CD4-positive, alpha-beta T cell treated with Interleukin-17A for 4 hours (primary cell): ENCODE measurements around the gene ATP4B.
"Not testable (repeated sequence)": the region's sequence is repeated elsewhere in the genome, so short reads cannot be mapped to it uniquely, and the experiment has no call there.

Source experiments
- DNase-seq: peaks from one replicate; pipeline ENCODE4 v3.0.0-alpha.2; 2020; ENCODE audit warnings: mixed read lengths

The ATP4B gene

DNA sequence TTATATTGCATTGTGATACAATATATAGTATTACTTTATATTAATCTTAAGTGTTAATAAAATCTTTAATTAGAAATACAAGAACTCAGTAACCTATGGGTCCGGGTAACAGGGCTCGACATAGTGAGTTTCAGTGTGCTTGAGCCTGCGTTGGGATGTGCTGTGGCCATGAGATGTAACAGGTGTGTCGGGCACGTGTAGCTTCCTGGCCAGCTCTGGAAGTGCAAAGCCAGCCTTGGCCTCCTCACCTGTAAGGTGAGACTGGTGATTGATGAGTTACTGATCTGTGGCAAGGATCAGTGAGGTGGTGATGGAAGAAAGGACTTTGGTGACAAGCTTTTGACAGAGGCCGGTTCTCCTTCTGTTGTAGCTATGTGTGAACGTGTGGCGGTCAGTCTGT lies 19.2 kb downstream of the ATP4B start:
- no peak for DNase-seq

DNA sequence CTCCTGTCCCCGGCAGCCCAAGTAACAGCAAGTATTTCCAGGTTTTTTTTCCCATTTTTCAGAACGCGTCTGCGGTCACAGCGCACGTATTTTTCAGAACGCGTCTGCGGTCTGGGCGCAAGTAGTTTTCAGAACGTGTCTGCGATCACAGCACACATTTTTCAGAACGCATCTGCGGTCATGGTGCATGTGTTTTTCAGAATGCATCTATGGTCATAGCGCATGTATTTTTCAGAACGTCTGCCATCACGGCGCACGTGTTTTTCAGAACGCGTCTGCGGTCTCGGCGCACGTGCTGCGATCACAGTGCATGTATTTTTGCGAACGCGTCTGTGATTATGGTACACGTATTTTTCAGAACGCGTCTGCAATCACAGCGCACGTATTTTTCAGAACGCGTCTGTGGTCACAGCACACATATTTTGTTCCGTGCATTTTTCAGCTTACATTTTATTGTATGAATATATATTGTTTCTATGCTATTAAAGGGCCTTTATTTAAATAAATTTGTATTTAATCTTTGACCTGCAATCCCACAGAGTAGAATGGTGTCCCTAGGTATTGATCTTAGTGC lies 19.7 kb downstream of the ATP4B start:
- no peak for DNase-seq

- DNase-seq, result no peak
These were observed 20.5 kb downstream of the ATP4B start for GRCh38 chr13:113637262-113638160.

DNA sequence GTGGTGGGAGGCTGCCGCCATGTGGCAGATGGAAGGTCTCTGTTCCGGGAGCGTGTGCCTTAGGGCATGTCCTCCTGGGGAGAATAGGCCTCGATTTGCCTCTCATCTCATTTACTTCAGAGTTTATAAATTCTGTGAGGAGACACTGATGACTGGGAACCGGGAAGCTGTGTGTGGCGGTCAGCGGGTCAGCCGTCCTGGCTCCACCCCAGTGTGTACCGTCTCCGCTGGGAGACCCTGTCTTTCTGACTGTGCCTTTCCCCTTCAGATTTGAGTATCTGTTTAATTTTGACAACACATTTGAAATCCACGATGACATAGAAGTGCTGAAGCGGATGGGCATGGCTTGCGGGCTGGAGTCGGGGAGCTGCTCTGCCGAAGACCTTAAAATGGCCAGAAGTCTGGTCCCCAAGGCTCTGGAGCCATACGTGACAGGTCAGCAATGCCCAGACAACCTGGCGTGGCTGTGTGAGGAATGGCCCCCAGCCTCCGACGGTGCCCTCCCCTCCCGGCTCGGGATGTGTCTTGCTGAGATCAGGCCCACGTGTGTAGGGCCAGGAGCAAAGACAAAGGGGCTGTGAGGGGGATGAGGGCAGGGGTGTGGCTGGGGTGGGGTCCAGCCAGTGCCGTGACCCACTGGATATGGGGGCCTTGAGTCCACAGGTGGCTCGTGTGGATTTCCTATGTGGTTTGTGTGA lies 21.6 kb downstream of the ATP4B start:
- DNase-seq, result no peak

GRCh38 chr13:113635709-113636108 lies 22.3 kb downstream of the ATP4B start:
- no peak for DNase-seq

DNA sequence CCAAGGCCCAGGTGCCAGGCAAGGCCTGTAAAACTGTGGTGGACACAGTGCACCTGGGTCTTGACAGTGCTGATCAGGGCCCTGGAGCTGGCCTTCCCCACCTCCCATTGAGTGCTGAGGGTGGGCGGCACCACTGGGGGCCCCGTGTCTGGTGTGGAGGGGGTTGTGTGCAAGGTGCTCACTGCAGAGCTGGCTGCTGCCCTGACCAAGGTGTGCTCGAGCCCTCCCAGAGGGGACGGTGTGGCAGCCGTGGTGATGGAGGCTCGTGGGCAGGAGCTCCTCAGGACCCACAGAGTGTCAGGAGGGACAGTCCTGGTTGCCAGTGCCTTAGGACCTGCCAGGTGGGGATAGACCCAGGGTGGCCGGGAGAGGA lies 23.0 kb downstream of the ATP4B start:
- no peak for DNase-seq

DNA sequence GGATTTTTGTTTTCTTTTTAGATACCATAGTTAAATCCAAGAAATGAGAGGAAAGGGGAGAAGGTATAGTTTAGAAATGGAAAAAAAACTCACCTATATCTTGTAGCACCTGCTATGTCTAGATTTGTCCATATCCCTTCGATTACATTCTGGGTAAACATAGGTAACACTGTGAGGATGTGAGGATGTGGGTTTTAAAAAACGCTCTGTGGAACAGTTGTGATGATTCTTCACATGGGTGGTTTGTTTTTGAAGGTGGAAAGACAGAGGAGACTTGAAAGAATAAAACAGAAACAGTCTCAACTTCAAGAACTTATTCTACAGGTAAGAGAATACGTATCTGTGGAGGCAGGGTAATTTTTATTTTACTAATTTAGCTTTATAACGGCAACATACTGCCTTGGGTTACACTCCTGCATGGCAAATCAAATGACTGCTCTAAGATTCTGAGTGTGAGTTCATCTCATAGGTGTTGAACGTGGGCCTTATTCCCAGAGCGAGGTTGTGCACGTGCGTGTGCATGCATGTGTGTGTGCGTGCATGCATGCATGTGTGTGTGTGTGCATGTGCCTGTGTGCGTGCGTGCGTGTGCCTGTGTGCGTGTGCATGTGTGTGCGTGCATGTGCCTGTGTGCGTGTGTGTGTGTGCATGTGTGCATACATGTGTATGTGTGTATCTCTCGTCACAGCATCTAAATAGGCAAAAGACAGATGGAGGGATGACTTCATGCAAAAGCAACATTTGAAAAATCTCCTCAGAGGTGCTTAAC lies 23.5 kb downstream of the ATP4B start:
- no peak for DNase-seq

DNA sequence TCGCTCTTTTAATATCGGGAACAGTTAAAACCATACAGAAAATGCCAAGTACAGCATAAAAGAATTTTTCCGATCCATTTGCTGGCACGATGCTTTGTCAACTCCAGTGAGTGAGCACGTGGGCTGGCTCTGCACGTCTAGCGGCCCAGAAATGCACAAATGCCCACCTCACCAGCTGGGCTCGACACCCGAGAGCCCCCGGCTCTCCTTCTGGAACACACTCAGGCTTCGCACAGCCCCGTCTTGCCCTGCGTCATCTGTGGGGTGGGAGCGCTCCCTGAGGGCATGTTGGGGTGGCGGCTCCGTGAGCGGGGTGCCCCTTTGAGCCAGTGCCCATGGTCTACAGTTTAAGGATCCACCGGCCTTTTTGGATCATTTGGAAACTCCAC lies 24.5 kb downstream of the ATP4B start:
- no peak for DNase-seq

DNA sequence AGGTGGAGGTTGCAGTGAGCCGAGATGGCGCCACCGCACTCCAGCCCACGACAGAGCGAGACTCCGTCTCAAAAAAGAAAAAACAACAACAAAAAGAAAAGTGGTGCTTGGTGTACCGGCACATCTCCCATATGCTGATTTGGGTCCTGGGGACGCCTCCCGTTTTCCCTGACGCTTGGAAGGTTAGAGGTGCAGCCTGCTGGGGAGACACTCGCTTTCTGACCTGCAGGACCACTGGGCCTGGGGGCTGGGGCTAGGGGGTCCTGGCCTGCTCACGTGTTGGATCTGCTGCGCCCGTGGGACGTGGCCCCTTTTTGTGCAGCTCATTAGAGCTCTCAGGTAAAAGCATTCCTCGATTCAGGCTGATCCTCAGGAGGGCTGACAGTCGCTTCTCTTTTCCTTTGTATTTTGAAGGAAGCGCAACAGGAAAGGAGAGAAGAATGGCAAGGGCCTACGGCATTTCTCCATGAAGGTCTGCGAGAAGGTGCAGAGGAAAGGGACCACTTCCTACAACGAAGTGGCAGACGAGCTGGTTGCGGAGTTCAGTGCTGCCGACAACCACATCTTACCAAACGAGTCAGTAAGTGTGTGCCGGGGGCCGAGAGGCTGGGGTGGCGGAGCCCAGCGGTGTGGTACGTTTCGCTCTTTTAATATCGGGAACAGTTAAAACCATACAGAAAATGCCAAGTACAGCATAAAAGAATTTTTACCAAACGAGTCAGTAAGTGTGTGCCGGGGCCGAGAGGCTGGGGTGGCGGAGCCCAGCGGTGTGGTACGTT lies 25.1 kb downstream of the ATP4B start:
- DNase-seq, result no peak

GRCh38 chr13:113631341-113632095 lies 26.5 kb downstream of the ATP4B start:
- no peak for DNase-seq

GRCh38 chr13:113630804-113631203 lies 27.2 kb downstream of the ATP4B start:
- DNase-seq, result no peak

- no peak for DNase-seq
These were observed 27.7 kb downstream of the ATP4B start for GRCh38 chr13:113630296-113630695.

GRCh38 chr13:113629866-113630265 lies 28.1 kb downstream of the ATP4B start:
- no peak for DNase-seq

DNA sequence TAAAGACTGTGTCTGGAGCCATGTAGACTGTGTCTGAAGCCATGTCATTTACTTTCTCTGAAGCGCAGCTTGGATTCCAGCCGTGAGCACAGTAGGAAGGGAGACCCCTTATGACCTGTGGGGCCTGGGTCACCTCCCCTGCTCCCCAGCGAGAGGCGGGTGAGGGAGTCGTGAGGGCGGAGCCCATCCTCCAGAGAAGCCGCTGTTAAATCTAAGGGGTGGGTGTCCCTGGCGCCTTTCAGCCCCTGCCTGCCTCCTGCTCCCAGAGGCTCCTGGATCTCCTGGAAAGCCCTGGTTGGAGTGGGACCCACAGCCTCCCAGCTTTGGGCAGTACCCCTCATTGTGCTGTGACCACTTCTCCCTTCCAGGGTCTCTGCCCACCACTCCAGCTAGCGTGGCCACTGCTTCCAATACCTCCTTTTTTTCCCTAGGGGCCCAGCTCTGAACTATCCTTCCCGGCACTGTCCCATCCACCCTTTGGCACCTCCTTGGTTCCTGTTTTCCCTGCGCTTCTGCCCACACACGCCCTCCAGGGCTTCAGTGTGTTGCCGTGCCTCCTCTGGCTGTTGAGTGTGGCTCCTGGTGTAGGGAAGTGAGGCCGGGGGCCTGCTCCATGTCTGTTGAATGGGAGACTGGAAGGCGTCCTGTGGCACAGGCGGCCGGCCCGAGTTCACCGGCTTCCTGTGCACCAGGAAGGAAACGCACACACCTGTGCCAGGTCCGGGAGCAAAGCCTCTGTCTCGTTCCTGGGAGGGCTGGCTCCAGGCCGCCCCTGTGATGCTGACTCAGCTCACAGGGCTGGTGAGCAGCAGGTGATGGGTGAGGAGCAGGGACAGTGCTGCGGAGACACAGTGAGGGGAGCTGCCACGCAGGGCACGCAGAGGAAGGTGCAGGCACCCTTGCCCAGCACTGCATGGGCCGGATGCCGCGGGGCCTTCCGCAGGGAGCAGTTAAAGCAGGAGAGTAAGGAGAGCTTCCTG lies 29.4 kb downstream of the ATP4B start:
- DNase-seq, result no peak

DNA sequence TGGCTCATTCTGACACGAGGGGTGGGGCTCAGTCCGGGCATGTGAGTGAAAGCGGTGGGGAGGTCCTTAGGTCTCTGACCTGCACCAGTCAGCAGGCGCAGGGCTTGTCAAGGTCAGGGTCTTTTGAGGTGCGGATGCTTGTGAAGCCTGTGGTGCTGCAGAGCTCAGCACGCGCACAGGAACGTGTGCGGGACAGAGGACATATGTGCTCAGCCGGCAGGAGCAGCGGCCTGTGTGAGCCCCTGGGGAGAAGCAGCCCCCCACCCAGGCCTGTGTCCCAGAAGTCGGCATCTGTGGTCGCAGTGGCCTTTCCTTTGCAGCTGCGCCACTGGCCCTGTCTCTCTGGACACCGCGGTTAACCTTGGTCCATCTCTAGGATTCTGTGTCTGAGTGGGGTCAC lies 30.9 kb downstream of the ATP4B start:
- DNase-seq, result no peak

DNA sequence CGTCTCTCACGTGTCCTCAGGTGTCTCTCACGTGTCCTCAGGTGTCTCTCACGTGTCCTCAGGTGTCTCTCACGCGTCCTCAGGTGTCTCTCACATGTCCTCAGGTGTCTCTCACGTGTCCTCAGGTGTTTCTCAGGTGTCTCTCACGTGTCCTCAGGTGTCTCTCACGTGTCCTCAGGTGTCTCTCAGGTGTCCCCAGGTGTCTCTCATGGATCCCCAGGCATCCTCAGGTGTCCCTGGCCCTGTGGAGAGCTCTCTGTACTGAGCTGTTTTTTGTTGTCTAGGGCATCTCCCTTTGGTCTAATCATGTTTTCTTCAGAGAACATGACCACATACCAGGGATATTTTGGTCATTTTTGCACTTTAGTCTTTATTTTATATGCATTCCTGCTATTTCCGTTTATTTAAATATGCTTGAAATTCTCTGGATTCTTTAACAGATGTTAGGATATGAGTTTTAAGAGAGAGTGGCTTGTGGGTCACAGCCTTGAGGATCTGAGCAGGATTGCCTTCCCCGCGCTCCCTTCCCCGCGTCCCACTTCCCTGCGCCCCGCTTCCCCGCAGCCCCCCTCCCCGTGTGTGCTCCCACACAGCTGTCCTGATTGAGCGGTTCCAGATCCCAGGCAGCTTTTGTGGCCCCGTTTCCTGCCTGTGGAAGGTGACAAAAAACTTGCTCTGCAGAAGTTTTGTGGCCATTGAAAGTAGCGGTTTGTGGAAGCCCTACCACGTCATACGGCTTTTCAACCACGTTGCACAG lies 31.9 kb downstream of the ATP4B start:
- no peak for DNase-seq

DNA sequence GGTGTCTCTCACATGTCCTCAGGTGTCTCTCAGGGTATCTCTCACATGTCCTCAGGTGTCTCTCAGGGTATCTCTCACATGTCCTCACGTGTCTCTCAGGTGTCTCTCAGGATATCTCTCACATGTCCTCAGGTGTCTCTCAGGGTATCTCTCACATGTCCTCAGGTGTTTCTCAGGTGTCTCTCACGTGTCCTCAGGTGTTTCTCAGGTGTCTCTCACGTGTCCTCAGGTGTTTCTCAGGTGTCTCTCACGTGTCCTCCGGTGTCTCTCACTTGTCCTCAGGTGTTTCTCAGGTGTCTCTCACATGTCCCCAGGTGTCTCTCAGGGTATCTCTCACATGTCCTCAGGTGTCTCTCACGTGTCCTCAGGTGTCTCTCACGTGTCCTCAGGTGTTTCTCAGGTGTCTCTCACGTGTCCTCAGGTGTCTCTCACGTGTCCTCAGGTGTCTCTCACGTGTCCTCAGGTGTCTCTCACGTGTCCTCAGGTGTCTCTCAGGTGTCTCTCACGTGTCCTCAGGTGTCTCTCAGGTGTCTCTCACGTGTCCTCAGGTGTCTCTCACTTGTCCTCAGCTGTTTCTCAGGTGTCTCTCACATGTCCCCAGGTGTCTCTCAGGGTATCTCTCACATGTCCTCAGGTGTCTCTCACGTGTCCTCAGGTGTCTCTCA lies 33.2 kb downstream of the ATP4B start:
- not testable (repeated sequence) for DNase-seq

GRCh38 chr13:113624235-113624587 lies 33.8 kb downstream of the ATP4B start:
- no peak for DNase-seq
